Vagina (tissue), 2 donors: Measurements from ENCODE around the gene KRTAP10-8.

ENCODE experiments used
- CTCF ChIP-seq, 3 experiments: fragments of 450-650 bp in 2 of 3; fragments of 200-600 bp in 1 of 3; sonication (generic) in 1 of 3; IDR thresholded peaks; one replicate each; pipeline ENCODE4 v1.5.1; 2017 to 2019; ENCODE audit warnings: antibody characterized with exemption in 3 of 3, mild to moderate bottlenecking in 2 of 3, moderate library complexity in 2 of 3
- POLR2A ChIP-seq, 2 donors: fragments of 450-650 bp; IDR thresholded peaks; one replicate each; pipeline ENCODE4 v1.6.1; 2017; ENCODE audit warnings: antibody characterized with exemption in 2 of 2, mild to moderate bottlenecking in 2 of 2, moderate library complexity in 2 of 2

DNA sequence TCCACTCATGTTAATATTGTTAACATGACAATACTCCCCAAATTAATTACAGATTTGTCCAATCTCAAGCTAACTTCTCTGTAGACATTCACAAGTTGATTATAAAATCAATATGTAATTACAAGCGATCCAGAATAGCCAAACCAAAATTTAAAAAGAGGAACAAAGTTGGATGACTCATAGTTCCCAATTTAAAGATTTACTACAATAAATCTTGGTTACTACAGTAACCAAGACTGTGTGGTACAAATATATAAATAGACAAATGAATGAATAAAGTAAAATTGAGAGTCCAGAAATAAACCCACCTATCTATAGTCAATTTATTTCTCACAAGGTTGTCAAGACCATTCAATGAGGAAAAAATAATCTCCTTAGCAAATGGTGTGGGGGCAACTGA lies 45.5 kb upstream of the KRTAP10-8 start:
- TF ChIP-seq CTCF (IDR thresholded peaks at IDR 0.05): no peak
- TF ChIP-seq POLR2A (IDR thresholded peaks at IDR 0.05): no peak
